ENCODE results near the gene TCF19. TPM values are rescaled to one million over a fixed set of nuclear protein-coding genes. Genes with fewer than 3 reads are reported as not detected.

The TCF19 gene
- 8.4 TPM for total RNA-seq

DNA sequence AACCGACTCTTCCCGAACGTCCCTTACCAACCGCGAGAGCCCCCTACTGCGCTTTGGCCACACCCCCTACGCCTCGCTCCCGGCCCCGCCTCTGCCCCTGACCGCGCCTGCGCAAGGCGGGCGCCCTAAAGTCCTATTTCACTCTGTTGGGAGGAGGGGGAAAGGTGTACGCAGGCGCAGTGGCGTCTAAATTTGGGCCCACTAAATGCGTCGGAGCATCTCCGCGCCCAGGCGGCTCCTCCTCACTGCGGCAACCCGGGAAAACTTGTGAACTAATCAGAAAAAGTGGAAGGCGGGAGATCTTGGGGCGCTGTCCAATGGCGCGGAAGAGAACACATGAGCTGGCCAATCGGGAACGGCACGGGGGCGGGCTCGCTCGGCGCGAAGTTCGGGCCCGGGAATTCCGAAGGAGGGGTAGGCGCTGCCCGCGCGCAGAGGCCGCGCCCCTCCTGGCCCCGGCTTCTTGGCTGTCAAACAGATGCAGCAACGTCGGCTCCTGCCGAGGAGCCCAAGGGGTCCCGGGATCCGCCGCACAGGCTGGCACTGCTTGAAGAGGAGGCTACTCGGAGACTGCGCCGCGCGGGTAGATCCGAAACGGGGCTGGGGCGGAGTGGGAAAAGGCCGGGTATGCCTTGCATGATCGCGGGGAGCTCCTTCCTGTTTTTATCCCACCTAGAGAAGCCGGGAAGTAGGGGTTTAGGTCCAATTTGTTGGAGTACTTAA lies at the start of gene TCF19:
Gene TCF19 (plus strand): TSS at position 450 of the 723 bp plus-strand sequence. CDS start 881 bp downstream, outside the sequence.
- Histone ChIP-seq H3K4me3 (ENCODE audit: low read length in 3 of 3) (peak within 1 kb of the TSS; percentile 76 to 86 (median 84)), H3K27ac (ENCODE audit: low read depth, low read length) (peak within 1 kb of the TSS; percentile 76), H3K36me3 (ENCODE audit: control insufficient read depth in 3 of 3, insufficient read depth in 3 of 3, low read length in 3 of 3) (peaks cover 9 to 21% (median 16%) of the 10 kb centered on the region in 3 donors), H3K9ac (ENCODE audit: low read depth in 1 of 3, low read length in 3 of 3) (peak within 1 kb of the TSS; percentile 79 to 83 (median 81)), H3K9me3 (ENCODE audit: control insufficient read depth in 3 of 3, low read length in 3 of 3) (no peaks in the 10 kb centered on the region), H3K27me3 (ENCODE audit: control insufficient read depth in 3 of 3, insufficient read depth in 3 of 3, low read length in 3 of 3) (no peaks in the 10 kb centered on the region), H3K4me1 (ENCODE audit: control insufficient read depth in 3 of 3, insufficient read depth in 3 of 3, low read length in 3 of 3) (peaks cover 19 to 35% (median 22%) of the 10 kb centered on the region in 3 donors)

- H3K9ac ChIP-seq (ENCODE audit: low read depth in 1 of 3, low read length in 3 of 3) = no peak overlapping the region
- H3K27me3 ChIP-seq (ENCODE audit: control insufficient read depth in 3 of 3, insufficient read depth in 3 of 3, low read length in 3 of 3) = peaks cover 4 to 13% (median 8%) of the 10 kb centered on the region in 3 donors
- H3K9me3 ChIP-seq (ENCODE audit: control insufficient read depth in 3 of 3, low read length in 3 of 3) = no peaks in the 10 kb centered on the region
These were observed 47.4 kb upstream of the TCF19 start for GRCh38 chr6:31110825-31111582.

DNA sequence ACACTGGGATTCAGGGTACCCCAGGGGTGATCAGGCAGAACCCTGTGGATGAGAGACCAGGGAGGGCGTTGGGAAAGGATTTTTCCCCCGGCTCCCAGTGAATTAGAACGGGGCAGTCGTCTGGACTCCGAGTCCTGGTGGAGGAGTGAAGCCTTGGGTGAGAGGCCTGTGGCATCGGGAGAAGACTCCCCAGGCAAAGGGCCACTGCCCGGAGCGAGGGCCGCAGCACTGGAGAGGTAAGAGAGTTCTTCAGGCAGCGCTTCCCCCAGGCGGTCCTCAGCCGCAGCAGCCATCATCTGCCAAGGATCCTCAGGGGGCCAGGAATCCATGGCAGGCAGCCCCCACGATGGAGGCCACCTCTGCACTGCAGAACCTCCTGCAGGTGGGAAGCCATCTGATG lies 46.7 kb upstream of the TCF19 start:
- no peak overlapping the region for H3K27ac ChIP-seq (ENCODE audit: low read depth, low read length)
- H3K4me3 ChIP-seq (ENCODE audit: low read length in 3 of 3) = no peak overlapping the region
- no peak overlapping the region for H3K9ac ChIP-seq (ENCODE audit: low read depth in 1 of 3, low read length in 3 of 3)
- peaks cover 4 to 13% (median 8%) of the 10 kb centered on the region in 3 donors for H3K27me3 ChIP-seq (ENCODE audit: control insufficient read depth in 3 of 3, insufficient read depth in 3 of 3, low read length in 3 of 3)
- no peaks in the 10 kb centered on the region for H3K36me3 ChIP-seq (ENCODE audit: control insufficient read depth in 3 of 3, insufficient read depth in 3 of 3, low read length in 3 of 3)
- peaks cover 7 to 19% (median 12%) of the 10 kb centered on the region in 3 donors for H3K4me1 ChIP-seq (ENCODE audit: control insufficient read depth in 3 of 3, insufficient read depth in 3 of 3, low read length in 3 of 3)
- H3K9me3 ChIP-seq (ENCODE audit: control insufficient read depth in 3 of 3, low read length in 3 of 3) = no peaks in the 10 kb centered on the region

More at GRCh38 chr6:31110825-31111582, 47.4 kb upstream of the TCF19 start:
- Histone ChIP-seq H3K36me3 (ENCODE audit: control insufficient read depth in 3 of 3, insufficient read depth in 3 of 3, low read length in 3 of 3) (no peaks in the 10 kb centered on the region), H3K4me1 (ENCODE audit: control insufficient read depth in 3 of 3, insufficient read depth in 3 of 3, low read length in 3 of 3) (peaks cover 7 to 13% (median 12%) of the 10 kb centered on the region in 3 donors), H3K27ac (ENCODE audit: low read depth, low read length) (no peak overlapping the region), H3K4me3 (ENCODE audit: low read length in 3 of 3) (no peak overlapping the region)

- H3K9me3 ChIP-seq (ENCODE audit: control insufficient read depth in 3 of 3, low read length in 3 of 3) = no peaks in the 10 kb centered on the region
- H3K27ac ChIP-seq (ENCODE audit: low read depth, low read length) = no peak within 1 kb of the TSS
- no peak within 1 kb of the TSS for H3K4me3 ChIP-seq (ENCODE audit: low read length in 3 of 3)
- H3K36me3 ChIP-seq (ENCODE audit: control insufficient read depth in 3 of 3, insufficient read depth in 3 of 3, low read length in 3 of 3) = no peaks in the 10 kb centered on the region
- peaks cover 11 to 23% (median 12%) of the 10 kb centered on the region in 3 donors for H3K4me1 ChIP-seq (ENCODE audit: control insufficient read depth in 3 of 3, insufficient read depth in 3 of 3, low read length in 3 of 3)
- no peak within 1 kb of the TSS for H3K9ac ChIP-seq (ENCODE audit: low read depth in 1 of 3, low read length in 3 of 3)
- peaks cover 4 to 15% (median 8%) of the 10 kb centered on the region in 3 donors for H3K27me3 ChIP-seq (ENCODE audit: control insufficient read depth in 3 of 3, insufficient read depth in 3 of 3, low read length in 3 of 3)
These were observed 45.9 kb upstream of the TCF19 start, which contains the start of gene C6orf15 for GRCh38 chr6:31112478-31112877. Gene C6orf15 (minus strand): TSS chr6:31112575. CDS start chr6:31112555, 20 bp downstream.

DNA sequence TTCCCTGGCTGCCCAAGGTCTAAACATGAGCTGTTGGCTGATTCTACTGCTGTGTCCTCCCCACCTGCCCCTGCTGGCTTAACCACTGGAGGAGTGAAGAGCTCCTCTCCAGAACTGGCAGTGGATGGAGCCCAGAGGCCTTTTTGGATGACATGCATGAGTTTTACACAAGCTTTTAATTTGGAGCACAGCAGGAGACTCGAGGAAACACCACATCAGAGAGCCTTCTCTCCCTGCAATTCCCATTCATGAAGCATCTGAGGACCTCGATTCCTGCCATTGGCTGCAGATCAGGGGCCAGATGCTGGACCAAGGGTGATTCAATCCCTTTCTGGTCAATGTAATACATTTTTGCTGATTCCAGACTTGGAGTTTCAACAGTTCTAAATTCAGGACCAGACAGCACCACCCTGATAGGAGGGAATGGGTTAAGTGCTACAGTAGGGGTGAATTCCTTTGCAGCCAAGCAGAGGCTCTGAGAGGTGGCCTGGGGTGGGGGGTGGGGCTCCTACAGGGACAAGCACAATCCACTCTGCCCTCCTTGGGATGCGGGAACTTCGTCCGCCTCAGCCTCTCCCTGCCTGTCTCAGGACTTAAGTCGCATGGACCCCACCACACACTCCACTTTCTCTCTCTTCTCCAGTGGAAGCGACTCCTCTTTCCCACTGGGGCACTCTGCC lies 44.4 kb upstream of the TCF19 start:
- H3K4me1 ChIP-seq (ENCODE audit: control insufficient read depth in 3 of 3, insufficient read depth in 3 of 3, low read length in 3 of 3) = peaks cover 12 to 25% (median 12%) of the 10 kb centered on the region in 3 donors
- peaks cover 4 to 15% (median 8%) of the 10 kb centered on the region in 3 donors for H3K27me3 ChIP-seq (ENCODE audit: control insufficient read depth in 3 of 3, insufficient read depth in 3 of 3, low read length in 3 of 3)
- no peak overlapping the region for H3K4me3 ChIP-seq (ENCODE audit: low read length in 3 of 3)
- no peaks in the 10 kb centered on the region for H3K9me3 ChIP-seq (ENCODE audit: control insufficient read depth in 3 of 3, low read length in 3 of 3)
- no peak overlapping the region for H3K9ac ChIP-seq (ENCODE audit: low read depth in 1 of 3, low read length in 3 of 3)
- H3K27ac ChIP-seq (ENCODE audit: low read depth, low read length) = peak overlapping the region; percentile 64
- H3K36me3 ChIP-seq (ENCODE audit: control insufficient read depth in 3 of 3, insufficient read depth in 3 of 3, low read length in 3 of 3) = no peaks in the 10 kb centered on the region

GRCh38 chr6:31114541-31114878 lies 43.9 kb upstream of the TCF19 start, which contains the start of gene PSORS1C1:
Gene PSORS1C1 (plus strand): TSS chr6:31114800. CDS start chr6:31129633, 14,833 bp downstream.
- H3K4me3 ChIP-seq (ENCODE audit: low read length in 3 of 3) = peak within 1 kb of the TSS in 2 of 3 donors; percentile 13 to 23
- peak within 1 kb of the TSS; percentile 64 for H3K27ac ChIP-seq (ENCODE audit: low read depth, low read length)
- H3K4me1 ChIP-seq (ENCODE audit: control insufficient read depth in 3 of 3, insufficient read depth in 3 of 3, low read length in 3 of 3) = peaks cover 12 to 25% (median 12%) of the 10 kb centered on the region in 3 donors
- peaks cover 4 to 15% (median 7%) of the 10 kb centered on the region in 3 donors for H3K27me3 ChIP-seq (ENCODE audit: control insufficient read depth in 3 of 3, insufficient read depth in 3 of 3, low read length in 3 of 3)
- no peaks in the 10 kb centered on the region for H3K9me3 ChIP-seq (ENCODE audit: control insufficient read depth in 3 of 3, low read length in 3 of 3)
- H3K9ac ChIP-seq (ENCODE audit: low read depth in 1 of 3, low read length in 3 of 3) = no peak within 1 kb of the TSS
- H3K36me3 ChIP-seq (ENCODE audit: control insufficient read depth in 3 of 3, insufficient read depth in 3 of 3, low read length in 3 of 3) = no peaks in the 10 kb centered on the region

- H3K4me1 ChIP-seq (ENCODE audit: control insufficient read depth in 3 of 3, insufficient read depth in 3 of 3, low read length in 3 of 3) = peaks cover 12 to 25% (median 12%) of the 10 kb centered on the region in 3 donors
- H3K27me3 ChIP-seq (ENCODE audit: control insufficient read depth in 3 of 3, insufficient read depth in 3 of 3, low read length in 3 of 3) = peaks cover 0 to 9% (median under 1%) of the 10 kb centered on the region in 3 donors
- H3K27ac ChIP-seq (ENCODE audit: low read depth, low read length) = peak overlapping the region; percentile 64
- no peak overlapping the region for H3K9ac ChIP-seq (ENCODE audit: low read depth in 1 of 3, low read length in 3 of 3)
- peak overlapping the region in 2 of 3 donors; percentile 13 to 23 for H3K4me3 ChIP-seq (ENCODE audit: low read length in 3 of 3)
- no peaks in the 10 kb centered on the region for H3K9me3 ChIP-seq (ENCODE audit: control insufficient read depth in 3 of 3, low read length in 3 of 3)
- no peaks in the 10 kb centered on the region for H3K36me3 ChIP-seq (ENCODE audit: control insufficient read depth in 3 of 3, insufficient read depth in 3 of 3, low read length in 3 of 3)
These were observed 43.2 kb upstream of the TCF19 start for GRCh38 chr6:31114970-31115849.

GRCh38 chr6:31115941-31116560 lies 42.3 kb upstream of the TCF19 start:
- no peak overlapping the region for H3K27ac ChIP-seq (ENCODE audit: low read depth, low read length)
- H3K4me1 ChIP-seq (ENCODE audit: control insufficient read depth in 3 of 3, insufficient read depth in 3 of 3, low read length in 3 of 3) = peaks cover 12 to 25% (median 12%) of the 10 kb centered on the region in 3 donors
- H3K4me3 ChIP-seq (ENCODE audit: low read length in 3 of 3) = no peak overlapping the region
- peak overlapping the region in 1 of 3 donors; percentile 8 for H3K9ac ChIP-seq (ENCODE audit: low read depth in 1 of 3, low read length in 3 of 3)
- H3K27me3 ChIP-seq (ENCODE audit: control insufficient read depth in 3 of 3, insufficient read depth in 3 of 3, low read length in 3 of 3) = peaks cover 0 to 6% (median 0%) of the 10 kb centered on the region in 3 donors
- no peaks in the 10 kb centered on the region for H3K9me3 ChIP-seq (ENCODE audit: control insufficient read depth in 3 of 3, low read length in 3 of 3)
- no peaks in the 10 kb centered on the region for H3K36me3 ChIP-seq (ENCODE audit: control insufficient read depth in 3 of 3, insufficient read depth in 3 of 3, low read length in 3 of 3)

Measured in skeletal muscle tissue (tissue), 4 donors.